ENCODE measurements around the gene GOLGA6L10.
"Not testable (repeated sequence)": the region's sequence is repeated elsewhere in the genome, so short reads cannot be mapped to it uniquely, and the experiment has no call there.

The GOLGA6L10 gene

GRCh38 chr15:82312586-82313349 lies 36.5 kb downstream of the GOLGA6L10 start:
- Histone ChIP-seq H3K36me3 (ENCODE audit: insufficient read depth, insufficient read length, low read length) (no peaks in the 10 kb centered on the region), H3K9ac (ENCODE audit: insufficient read length, low read depth) (no peak overlapping the region), H3K27me3 (ENCODE audit: insufficient read depth, insufficient read length) (no peaks in the 10 kb centered on the region), H3K9me3 (ENCODE audit: insufficient read depth, low read length) (no peaks in the 10 kb centered on the region), H3K4me1 (ENCODE audit: insufficient read depth, insufficient read length) (peaks cover 3% of the 10 kb centered on the region), H3K4me3 (ENCODE audit: insufficient read length, low read depth) (no peak overlapping the region)
- DNase-seq (ENCODE audit: low read depth, low spot score) = no peak
- TF ChIP-seq ZNF274 (IDR thresholded peaks at IDR 0.05; ENCODE audit: low read depth, low read length) = no peak
- no peak for TF ChIP-seq YY1 (IDR thresholded peaks at IDR 0.05; ENCODE audit: insufficient read depth, insufficient read length)
- TF ChIP-seq SUZ12 (IDR thresholded peaks at IDR 0.05; ENCODE audit: extremely low read depth, insufficient read depth, insufficient read length) = no peak

GRCh38 chr15:82311321-82311720 lies 38.0 kb downstream of the GOLGA6L10 start:
- not testable (repeated sequence) for H3K36me3 ChIP-seq (ENCODE audit: insufficient read depth, insufficient read length, low read length); H3K27me3 ChIP-seq (ENCODE audit: insufficient read depth, insufficient read length); H3K4me3 ChIP-seq (ENCODE audit: insufficient read length, low read depth); H3K9ac ChIP-seq (ENCODE audit: insufficient read length, low read depth); H3K9me3 ChIP-seq (ENCODE audit: insufficient read depth, low read length); DNase-seq (ENCODE audit: low read depth, low spot score); H3K4me1 ChIP-seq (ENCODE audit: insufficient read depth, insufficient read length)

DNA sequence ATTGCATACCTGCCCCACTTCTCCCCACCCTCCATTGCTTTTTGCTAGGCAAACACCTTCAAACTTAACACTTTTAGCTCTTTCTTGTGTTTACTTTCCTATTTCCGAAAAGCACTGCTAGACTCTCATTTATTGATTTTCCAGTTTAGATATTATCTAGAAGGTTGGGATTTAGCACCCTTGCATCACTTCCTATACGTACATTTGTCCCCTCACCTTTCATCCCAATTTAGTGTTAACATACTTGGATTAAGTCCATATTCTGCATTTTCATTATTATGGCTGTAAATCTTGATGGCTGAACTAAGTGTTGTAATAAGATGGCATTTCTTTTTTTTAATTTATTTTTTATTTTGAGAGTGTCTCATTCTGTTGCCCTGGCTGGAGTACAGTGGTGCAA lies 39.5 kb downstream of the GOLGA6L10 start:
- TF ChIP-seq SUZ12 (IDR thresholded peaks at IDR 0.05; ENCODE audit: extremely low read depth, insufficient read depth, insufficient read length) = no peak
- no peak for TF ChIP-seq YY1 (IDR thresholded peaks at IDR 0.05; ENCODE audit: insufficient read depth, insufficient read length)
- TF ChIP-seq ZNF274 (IDR thresholded peaks at IDR 0.05; ENCODE audit: low read depth, low read length) = no peak
- Histone ChIP-seq H3K27me3 (ENCODE audit: insufficient read depth, insufficient read length) (no peaks in the 10 kb centered on the region), H3K9ac (ENCODE audit: insufficient read length, low read depth) (no peak overlapping the region), H3K4me1 (ENCODE audit: insufficient read depth, insufficient read length) (no peaks in the 10 kb centered on the region), H3K36me3 (ENCODE audit: insufficient read depth, insufficient read length, low read length) (no peaks in the 10 kb centered on the region), H3K4me3 (ENCODE audit: insufficient read length, low read depth) (no peak overlapping the region), H3K9me3 (ENCODE audit: insufficient read depth, low read length) (no peaks in the 10 kb centered on the region)
- no peak for DNase-seq (ENCODE audit: low read depth, low spot score)

- no peak overlapping the region for H3K4me3 ChIP-seq (ENCODE audit: insufficient read length, low read depth)
- no peak for TF ChIP-seq ZNF274 (IDR thresholded peaks at IDR 0.05; ENCODE audit: low read depth, low read length)
- TF ChIP-seq YY1 (IDR thresholded peaks at IDR 0.05; ENCODE audit: insufficient read depth, insufficient read length) = no peak
- TF ChIP-seq SUZ12 (IDR thresholded peaks at IDR 0.05; ENCODE audit: extremely low read depth, insufficient read depth, insufficient read length) = no peak
Observed at GRCh38 chr15:82307714-82308081, 41.6 kb downstream of the GOLGA6L10 start.

GRCh38 chr15:82306791-82307713 lies 42.2 kb downstream of the GOLGA6L10 start:
- no peaks in the 10 kb centered on the region for H3K9me3 ChIP-seq (ENCODE audit: insufficient read depth, low read length)
- no peak overlapping the region for H3K9ac ChIP-seq (ENCODE audit: insufficient read length, low read depth)
- TF ChIP-seq YY1 (IDR thresholded peaks at IDR 0.05; ENCODE audit: insufficient read depth, insufficient read length) (no peak), SUZ12 (IDR thresholded peaks at IDR 0.05; ENCODE audit: extremely low read depth, insufficient read depth, insufficient read length) (no peak), ZNF274 (IDR thresholded peaks at IDR 0.05; ENCODE audit: low read depth, low read length) (no peak)
- no peaks in the 10 kb centered on the region for H3K36me3 ChIP-seq (ENCODE audit: insufficient read depth, insufficient read length, low read length)
- DNase-seq (ENCODE audit: low read depth, low spot score) = no peak
- H3K4me3 ChIP-seq (ENCODE audit: insufficient read length, low read depth) = no peak overlapping the region
- H3K27me3 ChIP-seq (ENCODE audit: insufficient read depth, insufficient read length) = no peaks in the 10 kb centered on the region
- no peaks in the 10 kb centered on the region for H3K4me1 ChIP-seq (ENCODE audit: insufficient read depth, insufficient read length)

More at GRCh38 chr15:82307714-82308081, 41.6 kb downstream of the GOLGA6L10 start:
- Histone ChIP-seq H3K27me3 (ENCODE audit: insufficient read depth, insufficient read length) (no peaks in the 10 kb centered on the region), H3K9ac (ENCODE audit: insufficient read length, low read depth) (no peak overlapping the region), H3K4me1 (ENCODE audit: insufficient read depth, insufficient read length) (no peaks in the 10 kb centered on the region), H3K36me3 (ENCODE audit: insufficient read depth, insufficient read length, low read length) (no peaks in the 10 kb centered on the region), H3K9me3 (ENCODE audit: insufficient read depth, low read length) (no peaks in the 10 kb centered on the region)
- DNase-seq (ENCODE audit: low read depth, low spot score) = no peak

GRCh38 chr15:82305621-82306048 lies 43.6 kb downstream of the GOLGA6L10 start:
- no peak for TF ChIP-seq YY1 (IDR thresholded peaks at IDR 0.05; ENCODE audit: insufficient read depth, insufficient read length)
- no peak for TF ChIP-seq ZNF274 (IDR thresholded peaks at IDR 0.05; ENCODE audit: low read depth, low read length)
- TF ChIP-seq SUZ12 (IDR thresholded peaks at IDR 0.05; ENCODE audit: extremely low read depth, insufficient read depth, insufficient read length) = no peak

DNA sequence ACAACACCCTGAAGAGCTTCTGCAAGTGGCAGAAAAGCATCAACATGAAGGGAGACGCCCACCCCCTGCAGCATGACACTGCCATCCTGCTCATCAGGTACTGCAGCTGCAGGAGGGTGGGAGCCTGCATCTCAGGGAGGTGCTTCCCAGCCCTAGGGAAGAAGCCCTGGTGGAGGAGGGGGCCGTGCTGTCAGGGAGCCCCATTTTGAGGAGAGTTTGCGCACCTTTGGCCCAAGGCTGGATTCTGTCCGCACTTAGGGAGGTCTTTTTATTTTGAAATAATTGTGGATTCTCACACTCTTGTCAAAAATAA lies 44.5 kb downstream of the GOLGA6L10 start:
- Histone ChIP-seq H3K36me3 (ENCODE audit: insufficient read depth, insufficient read length, low read length) (no peaks in the 10 kb centered on the region), H3K9ac (ENCODE audit: insufficient read length, low read depth) (no peak overlapping the region), H3K27me3 (ENCODE audit: insufficient read depth, insufficient read length) (no peaks in the 10 kb centered on the region), H3K4me1 (ENCODE audit: insufficient read depth, insufficient read length) (no peaks in the 10 kb centered on the region), H3K9me3 (ENCODE audit: insufficient read depth, low read length) (no peaks in the 10 kb centered on the region), H3K4me3 (ENCODE audit: insufficient read length, low read depth) (no peak overlapping the region)
- TF ChIP-seq SUZ12 (IDR thresholded peaks at IDR 0.05; ENCODE audit: extremely low read depth, insufficient read depth, insufficient read length) = no peak
- TF ChIP-seq YY1 (IDR thresholded peaks at IDR 0.05; ENCODE audit: insufficient read depth, insufficient read length) = no peak
- TF ChIP-seq ZNF274 (IDR thresholded peaks at IDR 0.05; ENCODE audit: low read depth, low read length) = no peak
- DNase-seq (ENCODE audit: low read depth, low spot score) = no peak

More at GRCh38 chr15:82305621-82306048, 43.6 kb downstream of the GOLGA6L10 start:
- Histone ChIP-seq H3K27me3 (ENCODE audit: insufficient read depth, insufficient read length) (no peaks in the 10 kb centered on the region), H3K4me1 (ENCODE audit: insufficient read depth, insufficient read length) (no peaks in the 10 kb centered on the region), H3K4me3 (ENCODE audit: insufficient read length, low read depth) (no peak overlapping the region), H3K9me3 (ENCODE audit: insufficient read depth, low read length) (no peaks in the 10 kb centered on the region), H3K9ac (ENCODE audit: insufficient read length, low read depth) (no peak overlapping the region), H3K36me3 (ENCODE audit: insufficient read depth, insufficient read length, low read length) (no peaks in the 10 kb centered on the region)
- DNase-seq (ENCODE audit: low read depth, low spot score) = no peak

Data from NT2/D1 (cell line).